Heart right ventricle (tissue), 16 donors: ENCODE results near the gene CASQ2. TPM values are rescaled to one million over a fixed set of nuclear protein-coding genes. Genes with fewer than 3 reads are reported as not detected.

ENCODE experiments used
- ATAC-seq, 8 donors: fragments of 200-7000 bp; cut with Tn5 transposase; one replicate each; pipeline ENCODE4 v1.9.1; 2020; ENCODE audit warnings: mild to moderate bottlenecking in 8 of 8, moderate library complexity in 8 of 8, moderate number of reproducible peaks in 1 of 8
- DNase-seq, 2 donors: peaks; one replicate each; pipeline ENCODE4 v3.0.0-alpha.2; 2020
- H3K27ac ChIP-seq, 10 donors: fragments of 200-600 bp; sonication (generic) in 2 of 10; one replicate each; pipeline versions ENCODE4 v1.5.0 to v1.8.0; 2020 to 2022; ENCODE audit warnings: mild to moderate bottlenecking in 3 of 10
- H3K27me3 ChIP-seq, 7 donors: fragments of 200-600 bp; one replicate each; pipeline ENCODE4 v1.8.0; 2021 to 2022; ENCODE audit warnings: mild to moderate bottlenecking in 2 of 7
- H3K36me3 ChIP-seq, 9 donors: fragments of 200-600 bp; sonication (generic) in 1 of 9; one replicate each; pipeline versions ENCODE4 v1.5.0 to v1.8.0; 2020 to 2022; ENCODE audit warnings: mild to moderate bottlenecking in 2 of 9
- H3K4me1 ChIP-seq, 9 donors: fragments of 200-600 bp; sonication (generic) in 1 of 9; one replicate each; pipeline versions ENCODE4 v1.5.0 to v1.8.0; 2020 to 2022; ENCODE audit warnings: mild to moderate bottlenecking in 4 of 9
- H3K4me3 ChIP-seq, 10 donors: fragments of 200-600 bp; sonication (generic) in 2 of 10; one replicate each; pipeline versions ENCODE4 v1.5.0 to v1.8.0; 2020 to 2022; ENCODE audit warnings: mild to moderate bottlenecking in 7 of 10, moderate library complexity in 2 of 10
- H3K9me3 ChIP-seq, 11 donors: fragments of 200-600 bp in 10 of 11; sonication (generic) in 2 of 11; one replicate each; pipeline versions ENCODE4 v1.5.0 to v1.8.0; 2013 to 2022; ENCODE audit warnings: mild to moderate bottlenecking in 2 of 11, control low read depth in 1 of 11, moderate library complexity in 1 of 11
- WGBS, 2 donors: extraction: QIAGEN DNeasy Blood & Tissue Kit; methylation state at CpG; one replicate each; pipeline ENCODE4 v1.1.7; 2013; ENCODE audit warnings: inconsistent platforms in 1 of 2; 5-methylcytosine and 5-hydroxymethylcytosine counted together
- intact Hi-C, 10 donors: fragments of 100-400 bp; cut with DNase I; formaldehyde crosslinking; loops; one replicate each; pipeline versions ENCODE4 v1.11.1 to v1.14.2; 2022
- polyA plus RNA-seq, 2 donors: library from polyadenylated mRNA; stranded (reverse); fragments of 200-250 nt; gene quantifications; one replicate each; pipeline ENCODE4 v1.2.3, GENCODE V29; 2013
- total RNA-seq, 10 donors: library from RNA; stranded (reverse); fragmentation: NEBNext Ultra II Directional in 3 of 10; extraction: Animal tissue kit (Norgen Biotek cat#: 25700) in 3 of 10; gene quantifications; one replicate each; pipeline versions ENCODE4 v1.2.1 to v1.2.4, GENCODE V29; 2021 to 2023
- TF ChIP-seq, protein P1 (sequence below), 9 donors: fragments of 200-600 bp; sonication (generic) in 2 of 9; IDR thresholded peaks; one replicate each; pipeline versions ENCODE4 v1.5.0 to v1.8.0; 2021 to 2022; ENCODE audit warnings: antibody characterized with exemption in 9 of 9, mild to moderate bottlenecking in 5 of 9, moderate library complexity in 1 of 9
- donor health status: Arrhythmogenic right ventricular cardiomyopathy.
- donor health status: ischemic (EF 13 %, LVEDD 7.1; RV severe dilation, severe dysfunction).
- donor health status: healthy with polysubstance abuse.
- donor health status: DM: no; HTN: yes; CAD: no.
- donor health status: DM: no; HTN: no; CAD: no.
- donor health status: ischemic (EF 25% LVEDD 6.9; RV normal size, moderate dysfunction).
- donor health status: ischemic (EF 25% LVEDD 5.7; RV mildly dilated, moderate dysfunction).
- donor health status: healthy.
- donor health status: DM: yes; HTN: yes; CAD: no.
- donor health status: Ischemic cardiomyopathy.
- donor health status: ischemic (EF 35%, LVEDD 5.7; RV mildly dilated, moderate dysfunction).
- donor health status: nonischemic (EF 11% LVEDD 7.7; RV severe dilation, severe dysfunction).
- donor health status: DM: yes; HTN: yes; CAD: no.
- donor health status: PGD.
- donor health status: ischemic (EF 29% LVEDD 5.4; RV normal size, mild dysfunction).
- donor health status: nonischemic (EF 23%, LVEDD 6.1; RV moderate dilation, normal function).

Gene CASQ2
- total and polyA plus RNA-seq, 12 donors, result 443 to 1,698 (median 1,186) TPM

DNA sequence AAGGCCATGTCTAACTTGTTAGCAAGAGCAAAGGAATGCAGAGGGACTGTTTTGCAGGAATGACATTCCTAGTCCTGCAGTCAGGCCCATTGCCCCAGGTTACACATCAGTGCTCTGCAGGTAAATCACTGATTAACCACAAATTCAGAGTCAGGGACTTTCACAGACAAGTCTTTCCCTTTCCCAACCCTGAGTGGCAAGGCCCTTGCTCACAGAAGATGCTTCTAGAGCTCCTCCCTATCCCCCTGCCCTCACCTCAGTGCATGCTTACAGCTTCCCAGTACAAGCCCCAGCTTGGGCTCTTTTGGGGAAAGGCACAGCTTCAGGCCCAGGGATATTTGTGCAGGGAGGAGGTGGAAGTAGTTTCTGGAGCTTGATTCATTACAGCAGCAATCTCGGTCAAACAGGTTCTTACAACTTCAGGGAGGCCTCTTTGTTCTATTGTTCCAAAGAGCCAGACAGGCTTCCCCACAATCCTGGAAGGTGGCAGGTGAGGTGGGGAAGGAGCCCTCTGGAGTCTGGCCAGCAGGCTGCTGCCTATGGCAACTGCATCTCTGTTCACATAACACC lies 53.9 kb downstream of the CASQ2 start:
- TF ChIP-seq, protein P1, sequence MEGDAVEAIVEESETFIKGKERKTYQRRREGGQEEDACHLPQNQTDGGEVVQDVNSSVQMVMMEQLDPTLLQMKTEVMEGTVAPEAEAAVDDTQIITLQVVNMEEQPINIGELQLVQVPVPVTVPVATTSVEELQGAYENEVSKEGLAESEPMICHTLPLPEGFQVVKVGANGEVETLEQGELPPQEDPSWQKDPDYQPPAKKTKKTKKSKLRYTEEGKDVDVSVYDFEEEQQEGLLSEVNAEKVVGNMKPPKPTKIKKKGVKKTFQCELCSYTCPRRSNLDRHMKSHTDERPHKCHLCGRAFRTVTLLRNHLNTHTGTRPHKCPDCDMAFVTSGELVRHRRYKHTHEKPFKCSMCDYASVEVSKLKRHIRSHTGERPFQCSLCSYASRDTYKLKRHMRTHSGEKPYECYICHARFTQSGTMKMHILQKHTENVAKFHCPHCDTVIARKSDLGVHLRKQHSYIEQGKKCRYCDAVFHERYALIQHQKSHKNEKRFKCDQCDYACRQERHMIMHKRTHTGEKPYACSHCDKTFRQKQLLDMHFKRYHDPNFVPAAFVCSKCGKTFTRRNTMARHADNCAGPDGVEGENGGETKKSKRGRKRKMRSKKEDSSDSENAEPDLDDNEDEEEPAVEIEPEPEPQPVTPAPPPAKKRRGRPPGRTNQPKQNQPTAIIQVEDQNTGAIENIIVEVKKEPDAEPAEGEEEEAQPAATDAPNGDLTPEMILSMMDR (IDR thresholded peaks at IDR 0.05), result no peak
- Histone ChIP-seq H3K4me3 (no peak overlapping the region), H3K27ac (no peak overlapping the region), H3K27me3 (no peaks in the 10 kb centered on the region), H3K9me3 (no peaks in the 10 kb centered on the region), H3K4me1 (peaks cover 0 to 23% (median 1%) of the 10 kb centered on the region in 9 donors), H3K36me3 (peaks cover 0 to 33% (median 0%) of the 10 kb centered on the region in 9 donors)
- DNase-seq (no peak), ATAC-seq (no peak)
- WGBS, 2 donors, result 46 to 53% methylated on average over 1 of the region's 1 CpG
- intact Hi-C loops, result loop anchor here in 5 of 10 donors (5.0 kb wide), 2 partner anchors 48 to 53 kb away; partner anchors contain the start of gene CASQ2 (in 1 of the 5)

DNA sequence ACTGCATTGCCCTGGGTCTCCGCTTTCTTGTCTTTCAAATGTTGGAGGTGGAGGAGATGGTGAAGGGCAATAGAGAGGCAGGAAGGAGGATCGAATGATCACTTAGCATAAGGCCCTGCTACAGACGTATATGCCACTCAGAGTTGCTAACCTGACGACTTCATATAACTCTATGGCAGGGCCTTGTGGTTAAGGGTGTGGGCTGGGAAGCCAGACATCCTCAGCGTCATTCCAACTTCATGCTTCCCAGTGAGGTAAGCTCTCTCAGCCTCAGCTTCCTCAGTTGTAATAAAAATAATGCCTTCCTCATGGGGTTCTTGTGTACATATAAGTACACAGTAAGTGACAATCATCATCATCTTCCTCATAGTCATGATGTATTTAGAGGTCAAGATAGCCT lies 54.6 kb downstream of the CASQ2 start:
- TF ChIP-seq, protein P1 (IDR thresholded peaks at IDR 0.05), result no peak
- no peaks in the 10 kb centered on the region for H3K9me3 ChIP-seq
- DNase-seq, result no peak
- 78 to 83% methylated on average over 5 of the region's 5 CpGs for WGBS, 2 donors
- no peak overlapping the region for H3K27ac ChIP-seq
- intact Hi-C loops, result loop anchor here in 2 of 10 donors (5.0 kb wide), 2 partner anchors 48 to 53 kb away; partner anchors contain the start of gene CASQ2 (in 1 of the 2)
- no peak overlapping the region for H3K4me3 ChIP-seq
- no peak for ATAC-seq
- H3K4me1 ChIP-seq, result peaks cover 0 to 30% (median 3%) of the 10 kb centered on the region in 9 donors
- no peaks in the 10 kb centered on the region for H3K27me3 ChIP-seq
- peaks cover 0 to 27% (median 0%) of the 10 kb centered on the region in 9 donors for H3K36me3 ChIP-seq

DNA sequence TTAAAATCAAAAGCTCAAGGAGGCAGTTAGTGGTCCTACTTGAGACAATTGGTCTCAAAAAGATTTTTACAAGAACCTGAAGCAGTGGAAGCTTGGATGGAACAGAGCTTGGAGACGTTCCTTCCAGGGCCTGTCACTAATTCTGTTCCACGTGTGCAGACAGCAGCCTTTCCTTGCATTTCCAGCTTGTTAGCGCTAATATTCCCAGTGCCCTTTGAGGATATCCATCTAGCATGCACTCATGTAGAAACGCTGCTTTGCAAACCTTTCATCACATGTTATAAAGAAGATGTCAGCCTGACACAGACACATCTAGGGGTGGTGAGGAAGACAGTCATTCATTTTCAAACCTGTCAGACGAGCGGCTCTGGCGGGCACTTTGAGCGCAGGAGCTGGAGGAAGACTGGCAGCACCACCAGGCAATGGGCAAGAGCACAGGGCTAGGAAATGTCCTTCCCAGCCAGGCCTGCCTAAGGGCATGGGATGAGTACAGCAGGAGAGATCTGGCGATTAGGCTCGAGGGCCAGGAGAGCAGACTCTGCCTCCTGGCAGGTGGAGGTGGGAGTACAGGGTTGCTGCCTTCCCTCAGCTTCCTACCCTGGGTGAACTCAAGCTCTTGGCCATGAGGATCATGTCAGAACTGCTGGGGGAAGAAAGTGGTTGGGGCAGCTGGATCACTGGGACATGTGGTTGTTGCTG lies 55.5 kb downstream of the CASQ2 start:
- ATAC-seq, result peak in 6 of 8 donors; percentile 17 to 39 (median 23)
- H3K27ac ChIP-seq, result peak overlapping the region in 1 of 10 donors; percentile 10
- intact Hi-C loops, result loop anchor here in 2 of 10 donors (5.0 kb wide), 2 partner anchors 49 to 54 kb away; partner anchors contain the start of gene CASQ2 (in 1 of the 2)
- H3K36me3 ChIP-seq, result peaks cover 0 to 27% (median 0%) of the 10 kb centered on the region in 9 donors
- peaks cover 0 to 38% (median 9%) of the 10 kb centered on the region in 9 donors for H3K4me1 ChIP-seq
- H3K27me3 ChIP-seq, result no peaks in the 10 kb centered on the region
- 70 to 75% methylated on average over 10 of the region's 10 CpGs for WGBS, 2 donors
- TF ChIP-seq, protein P1 (IDR thresholded peaks at IDR 0.05), result no peak
- H3K9me3 ChIP-seq, result no peaks in the 10 kb centered on the region
- no peak overlapping the region for H3K4me3 ChIP-seq
- no peak for DNase-seq

DNA sequence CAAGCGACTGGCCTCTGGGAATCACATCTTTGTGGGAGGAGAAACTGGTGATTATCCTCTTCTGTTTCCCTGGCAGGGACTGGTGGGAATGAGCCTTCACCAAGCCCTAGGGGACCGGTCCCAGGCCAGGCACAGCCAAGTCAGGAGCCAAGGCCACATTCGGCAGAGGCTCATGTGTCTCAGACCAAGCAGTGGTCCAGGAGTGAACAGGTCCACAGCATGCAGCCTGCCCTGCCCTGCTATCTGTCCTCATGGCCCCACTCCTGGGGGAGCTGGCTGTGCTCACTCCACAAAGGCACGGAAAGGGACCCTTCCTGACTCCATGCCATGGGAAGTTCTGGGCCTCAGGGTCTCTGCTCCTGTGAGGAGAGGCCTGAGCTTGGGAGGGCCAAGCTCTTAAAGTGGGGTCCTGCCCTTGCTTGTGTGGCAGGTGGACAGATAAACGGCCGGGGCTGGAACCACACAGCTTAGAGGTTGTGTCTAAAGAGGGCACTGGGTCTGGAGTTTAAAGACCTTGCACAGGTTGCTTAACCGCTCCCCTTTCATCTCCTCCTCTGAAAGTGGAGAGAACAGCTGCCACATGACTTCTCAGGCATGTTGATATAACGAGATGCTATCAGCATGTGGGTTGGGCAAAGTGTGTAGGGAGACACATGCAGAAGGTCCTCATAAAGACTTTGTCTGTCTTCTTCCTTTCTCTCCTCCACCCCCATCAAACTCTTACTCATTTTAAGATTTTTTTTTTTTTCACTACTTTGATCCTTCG lies 57.5 kb downstream of the CASQ2 start:
- intact Hi-C loops, result loop anchor here in 2 of 10 donors (5.0 kb wide), 2 partner anchors 51 to 56 kb away; partner anchors contain the start of gene CASQ2 (in 1 of the 2)
- no peak for DNase-seq

More for the DNA sequence above, 57.5 kb downstream of the CASQ2 start:
- Histone ChIP-seq H3K36me3 (peaks cover 0 to 12% (median 0%) of the 10 kb centered on the region in 9 donors), H3K27ac (peak overlapping the region in 2 of 10 donors; percentile 1 to 41), H3K4me3 (no peak overlapping the region), H3K27me3 (no peaks in the 10 kb centered on the region), H3K9me3 (no peaks in the 10 kb centered on the region), H3K4me1 (peaks cover 0 to 57% (median 22%) of the 10 kb centered on the region in 9 donors)
- peak in 7 of 8 donors; percentile 19 to 50 (median 37) for ATAC-seq
- TF ChIP-seq, protein P1 (IDR thresholded peaks at IDR 0.05), result no peak
- 45 to 46% methylated on average over 9 of the region's 9 CpGs for WGBS, 2 donors
